GM18499 (cell line): ENCODE data around the gene APOD.
"Not testable (repeated sequence)": the region's sequence is repeated elsewhere in the genome, so short reads cannot be mapped to it uniquely, and the experiment has no call there.

ENCODE experiments used
- ATAC-seq: cut with Tn5 transposase; IDR thresholded peaks from one replicate; pipeline ENCODE4 v1.9.1; 2021; ENCODE audit warnings: moderate number of reproducible peaks; ENCODE audit not compliant: insufficient read depth, unreplicated experiment

Gene APOD

GRCh38 chr3:195591220-195591619 is 7.5 kb upstream of the APOD start:
- ATAC-seq, result no peak

- ATAC-seq, result not testable (repeated sequence)
Measured at GRCh38 chr3:195590381-195590780, 6.6 kb upstream of the APOD start.

- not testable (repeated sequence) for ATAC-seq
Measured at GRCh38 chr3:195589796-195590195, 6.1 kb upstream of the APOD start.

- no peak for ATAC-seq
Measured at GRCh38 chr3:195587824-195588223, 4.1 kb upstream of the APOD start.

- no peak for ATAC-seq
Measured at GRCh38 chr3:195587406-195587805, 3.7 kb upstream of the APOD start.

- no peak for ATAC-seq
Measured at GRCh38 chr3:195584543-195584870, 767 bp upstream of the APOD start.

- no peak for ATAC-seq
Measured at GRCh38 chr3:195582947-195583346, 793 bp downstream of the APOD start.

- ATAC-seq, result no peak
Measured at GRCh38 chr3:195580744-195581443, 2.8 kb downstream of the APOD start.

GRCh38 chr3:195579281-195579680 is 4.5 kb downstream of the APOD start:
- no peak for ATAC-seq

- ATAC-seq, result no peak
Measured at GRCh38 chr3:195578565-195578964, 5.2 kb downstream of the APOD start.

- no peak for ATAC-seq
Measured at GRCh38 chr3:195577645-195578177, 6.0 kb downstream of the APOD start.

GRCh38 chr3:195574497-195575304 is 9.0 kb downstream of the APOD start:
- ATAC-seq, result no peak

- ATAC-seq, result no peak
Measured at GRCh38 chr3:195573611-195574496, 9.9 kb downstream of the APOD start.

GRCh38 chr3:195571361-195571760 is 12.4 kb downstream of the APOD start:
- ATAC-seq, result no peak

- ATAC-seq, result no peak
Measured at GRCh38 chr3:195570912-195571311, 12.8 kb downstream of the APOD start.

- no peak for ATAC-seq
Measured at GRCh38 chr3:195570344-195570743, 13.4 kb downstream of the APOD start.

GRCh38 chr3:195568630-195569029 is 15.1 kb downstream of the APOD start:
- ATAC-seq, result no peak

- ATAC-seq, result no peak
Measured at GRCh38 chr3:195566797-195567196, 16.9 kb downstream of the APOD start.

GRCh38 chr3:195565716-195566115 is 18.0 kb downstream of the APOD start:
- ATAC-seq, result no peak

- no peak for ATAC-seq
Measured at GRCh38 chr3:195563317-195563716, 20.4 kb downstream of the APOD start.
